GM18861 (cell line): ENCODE results near the gene ALKBH6.

Experiments used
- ATAC-seq: cut with Tn5 transposase; IDR thresholded peaks from one replicate; pipeline ENCODE4 v1.9.1; 2021; ENCODE audit not compliant: unreplicated experiment

The ALKBH6 gene

GRCh38 chr19:35960432-35960972 lies 53.5 kb downstream of the ALKBH6 start:
- no peak for ATAC-seq

GRCh38 chr19:35959968-35960320 lies 54.1 kb downstream of the ALKBH6 start:
- no peak for ATAC-seq
